Uterus (tissue), 2 donors: ENCODE data around the gene RMI2.

Experiments
- POLR2A ChIP-seq, 2 donors: fragments of 450-650 bp; IDR thresholded peaks; one replicate each; pipeline ENCODE4 v1.6.1; 2016; ENCODE audit warnings: antibody characterized with exemption in 2 of 2, mild to moderate bottlenecking in 1 of 2, moderate library complexity in 1 of 2
- TF ChIP-seq, protein P1 (sequence below), 4 experiments: fragments of 200-600 bp in 2 of 4; fragments of 450-650 bp in 2 of 4; sonication (generic) in 2 of 4; IDR thresholded peaks; one replicate each; pipeline ENCODE4 v1.5.1; 2016 to 2019; ENCODE audit warnings: antibody characterized with exemption in 4 of 4, mild to moderate bottlenecking in 2 of 4, moderate library complexity in 1 of 4

- TF ChIP-seq, protein P1, sequence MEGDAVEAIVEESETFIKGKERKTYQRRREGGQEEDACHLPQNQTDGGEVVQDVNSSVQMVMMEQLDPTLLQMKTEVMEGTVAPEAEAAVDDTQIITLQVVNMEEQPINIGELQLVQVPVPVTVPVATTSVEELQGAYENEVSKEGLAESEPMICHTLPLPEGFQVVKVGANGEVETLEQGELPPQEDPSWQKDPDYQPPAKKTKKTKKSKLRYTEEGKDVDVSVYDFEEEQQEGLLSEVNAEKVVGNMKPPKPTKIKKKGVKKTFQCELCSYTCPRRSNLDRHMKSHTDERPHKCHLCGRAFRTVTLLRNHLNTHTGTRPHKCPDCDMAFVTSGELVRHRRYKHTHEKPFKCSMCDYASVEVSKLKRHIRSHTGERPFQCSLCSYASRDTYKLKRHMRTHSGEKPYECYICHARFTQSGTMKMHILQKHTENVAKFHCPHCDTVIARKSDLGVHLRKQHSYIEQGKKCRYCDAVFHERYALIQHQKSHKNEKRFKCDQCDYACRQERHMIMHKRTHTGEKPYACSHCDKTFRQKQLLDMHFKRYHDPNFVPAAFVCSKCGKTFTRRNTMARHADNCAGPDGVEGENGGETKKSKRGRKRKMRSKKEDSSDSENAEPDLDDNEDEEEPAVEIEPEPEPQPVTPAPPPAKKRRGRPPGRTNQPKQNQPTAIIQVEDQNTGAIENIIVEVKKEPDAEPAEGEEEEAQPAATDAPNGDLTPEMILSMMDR (IDR thresholded peaks at IDR 0.05): no peak
- no peak for TF ChIP-seq POLR2A (IDR thresholded peaks at IDR 0.05)
These were observed 29.0 kb downstream of the RMI2 start for GRCh38 chr16:11374255-11374654.
